Bronchial smooth muscle cell (primary cell): ENCODE data around the gene PYGB. TPM values are rescaled to one million over a fixed set of nuclear protein-coding genes. Genes with fewer than 3 reads are reported as not detected.

ENCODE experiments used
- total RNA-seq: library from RNA; depleted of rRNA; stranded (reverse); fragments of >200 nt; gene quantifications from 2 replicates; pipeline ENCODE4 v1.2.1, GENCODE V29; 2014

Gene PYGB
- total RNA-seq: 119 and 149 TPM in 2 replicates

DNA sequence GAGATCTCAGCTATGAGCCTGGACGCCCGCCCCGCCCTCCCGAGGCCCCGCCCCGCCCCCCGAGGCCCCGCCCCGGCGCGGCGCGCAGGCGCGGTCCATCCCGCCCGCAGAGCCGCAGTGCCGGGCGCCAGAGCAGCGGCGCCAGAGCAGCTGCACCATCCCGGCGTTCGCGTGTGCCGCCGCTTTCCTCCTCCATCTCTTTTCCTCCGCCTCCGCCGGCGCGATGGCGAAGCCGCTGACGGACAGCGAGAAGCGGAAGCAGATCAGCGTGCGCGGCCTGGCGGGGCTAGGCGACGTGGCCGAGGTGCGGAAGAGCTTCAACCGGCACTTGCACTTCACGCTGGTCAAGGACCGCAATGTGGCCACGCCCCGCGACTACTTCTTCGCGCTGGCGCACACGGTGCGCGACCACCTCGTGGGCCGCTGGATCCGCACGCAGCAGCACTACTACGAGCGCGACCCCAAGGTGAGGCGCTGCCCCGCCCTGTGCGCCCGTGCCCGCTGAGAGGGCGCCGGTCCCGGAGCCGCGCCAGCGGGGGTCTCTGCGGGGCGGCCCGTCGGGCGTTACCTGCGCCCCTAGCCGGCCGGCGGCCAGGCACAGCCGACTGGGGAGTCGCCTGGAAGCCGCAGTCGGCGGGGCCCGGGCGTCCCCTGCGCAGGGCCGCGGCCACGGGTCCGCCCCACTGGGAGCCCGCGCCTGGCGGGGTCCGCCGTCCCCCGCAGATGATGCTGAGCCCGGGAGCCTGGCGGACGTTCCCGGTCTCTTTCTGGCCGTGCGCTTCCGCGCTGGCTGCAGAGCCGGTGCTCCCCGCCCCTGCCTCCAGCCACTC, at the start of gene PYGB:
PYGB (plus strand) TSS at position 130 of the 830 bp plus-strand sequence; CDS start at position 224, 94 bp downstream.

Other genes starting within 250 kb of the PYGB start
- gene ACSS1, start 189.9 kb upstream of the PYGB start, total RNA-seq: 0.63 and 2.9 TPM in 2 replicates
- not detected in 2 replicates for gene VSX1, start 165.9 kb upstream of the PYGB start, total RNA-seq
- gene ENTPD6, start 52.4 kb upstream of the PYGB start, total RNA-seq: 54.0 and 57.4 TPM in 2 replicates
- gene ABHD12, start 142.8 kb downstream of the PYGB start, total RNA-seq: 45.1 and 46.3 TPM in 2 replicates
- gene GINS1, start 159.6 kb downstream of the PYGB start, total RNA-seq: 0.52 and 1.6 TPM in 2 replicates